Measurements from ENCODE around the gene KRTAP10-9. TPM values are rescaled to one million over a fixed set of nuclear protein-coding genes. Genes with fewer than 3 reads are reported as not detected.
"Not testable (repeated sequence)": the region's sequence is repeated elsewhere in the genome, so short reads cannot be mapped to it uniquely, and the experiment has no call there.

Gene KRTAP10-9
- total RNA-seq, 4 donors from 2014 or later, result not detected

- H3K27ac ChIP-seq, result no peak overlapping the region
- DNase-seq, result no peak
- TF ChIP-seq POLR2A (IDR thresholded peaks at IDR 0.05) (no peak), CTCF (IDR thresholded peaks at IDR 0.05) (no peak)
- H3K27me3 ChIP-seq, result no peaks in the 10 kb centered on the region
- H3K9me3 ChIP-seq, result peaks cover 0 to 4% (median 0%) of the 10 kb centered on the region in 4 donors
- no peak overlapping the region for H3K4me3 ChIP-seq
- H3K36me3 ChIP-seq, result no peaks in the 10 kb centered on the region
- H3K4me1 ChIP-seq, result no peaks in the 10 kb centered on the region
These were observed 23.0 kb upstream of the KRTAP10-9 start for GRCh38 chr21:44603911-44604310.

- Histone ChIP-seq H3K9me3 (peaks cover 0 to 12% (median 0%) of the 10 kb centered on the region in 4 donors), H3K36me3 (no peaks in the 10 kb centered on the region), H3K27me3 (no peaks in the 10 kb centered on the region), H3K27ac (no peak overlapping the region), H3K4me3 (no peak overlapping the region), H3K4me1 (no peaks in the 10 kb centered on the region)
- TF ChIP-seq CTCF (IDR thresholded peaks at IDR 0.05), result no peak
- no peak for TF ChIP-seq POLR2A (IDR thresholded peaks at IDR 0.05)
- DNase-seq, result no peak
These were observed 20.4 kb upstream of the KRTAP10-9 start for GRCh38 chr21:44606495-44606894.

GRCh38 chr21:44609193-44609592 lies 17.7 kb upstream of the KRTAP10-9 start:
- Histone ChIP-seq H3K27ac (no peak overlapping the region), H3K9me3 (peaks cover 0 to 16% (median 0%) of the 10 kb centered on the region in 4 donors), H3K36me3 (no peaks in the 10 kb centered on the region), H3K4me3 (no peak overlapping the region), H3K27me3 (no peaks in the 10 kb centered on the region), H3K4me1 (no peaks in the 10 kb centered on the region)
- no peak for DNase-seq
- TF ChIP-seq CTCF (IDR thresholded peaks at IDR 0.05) (no peak), POLR2A (IDR thresholded peaks at IDR 0.05) (no peak)

- H3K27ac ChIP-seq, H3K4me1 ChIP-seq, H3K36me3 ChIP-seq, DNase-seq, H3K27me3 ChIP-seq, H3K4me3 ChIP-seq: not testable (repeated sequence)
- peaks cover 0 to 16% (median 0%) of the 10 kb centered on the region in 4 donors for H3K9me3 ChIP-seq
These were observed 16.6 kb upstream of the KRTAP10-9 start for GRCh38 chr21:44610157-44610843.

- no peaks in the 10 kb centered on the region for H3K4me1 ChIP-seq
- no peak overlapping the region for H3K4me3 ChIP-seq
- H3K27ac ChIP-seq, result no peak overlapping the region
- no peaks in the 10 kb centered on the region for H3K36me3 ChIP-seq
- no peak for TF ChIP-seq CTCF (IDR thresholded peaks at IDR 0.05)
- TF ChIP-seq POLR2A (IDR thresholded peaks at IDR 0.05), result no peak
- H3K27me3 ChIP-seq, result no peaks in the 10 kb centered on the region
- DNase-seq, result no peak
- H3K9me3 ChIP-seq, result peaks cover 0 to 16% (median 0%) of the 10 kb centered on the region in 4 donors
These were observed 15.3 kb upstream of the KRTAP10-9 start for GRCh38 chr21:44611551-44611950.

- Histone ChIP-seq H3K36me3 (no peaks in the 10 kb centered on the region), H3K4me1 (no peaks in the 10 kb centered on the region), H3K4me3 (no peak within 1 kb of the TSS), H3K9me3 (peaks cover 0 to 16% (median 0%) of the 10 kb centered on the region in 4 donors), H3K27me3 (no peaks in the 10 kb centered on the region), H3K27ac (no peak within 1 kb of the TSS)
- DNase-seq, result no peak
- TF ChIP-seq CTCF (IDR thresholded peaks at IDR 0.05) (no peak), POLR2A (IDR thresholded peaks at IDR 0.05) (no peak)
These were observed 14.8 kb upstream of the KRTAP10-9 start, which contains the start of gene KRTAP10-8 for GRCh38 chr21:44612029-44612486. KRTAP10-8 (plus strand) TSS chr21:44612079; CDS start chr21:44612101, 22 bp downstream.

Data from Peyer's patch (tissue), 4 donors.